Heart left ventricle (tissue), 13 donors: ENCODE results near the gene FDXR.

ENCODE experiments used
- POLR2A ChIP-seq, 2 donors: fragments of 450-650 bp; IDR thresholded peaks; one replicate each; pipeline ENCODE4 v1.6.1; 2017; ENCODE audit warnings: antibody characterized with exemption in 2 of 2, mild to moderate bottlenecking in 2 of 2, moderate library complexity in 2 of 2
- TF ChIP-seq, protein P1 (sequence below), 12 donors: fragments of 200-600 bp; sonication (generic) in 4 of 12; IDR thresholded peaks; one replicate each; pipeline versions ENCODE4 v1.5.0 to v1.8.0; 2018 to 2022; ENCODE audit warnings: antibody characterized with exemption in 12 of 12, mild to moderate bottlenecking in 5 of 12
- donor health status: ischemic (EF 13 %, LVEDD 7.1; RV severe dilation, severe dysfunction).
- donor health status: DM: no; HTN: yes; CAD: no.
- donor health status: DM: no; HTN: no; CAD: no.
- donor health status: ischemic (EF 25% LVEDD 6.9; RV normal size, moderate dysfunction).
- donor health status: ischemic (EF 25% LVEDD 5.7; RV mildly dilated, moderate dysfunction).
- donor health status: ischemic (EF 35%, LVEDD 5.7; RV mildly dilated, moderate dysfunction).
- donor health status: nonischemic (EF 11% LVEDD 7.7; RV severe dilation, severe dysfunction).
- donor health status: DM: yes; HTN: yes; CAD: no.
- donor health status: PGD.
- donor health status: ischemic (EF 29% LVEDD 5.4; RV normal size, mild dysfunction).
- donor health status: nonischemic (EF 23%, LVEDD 6.1; RV moderate dilation, normal function).

DNA sequence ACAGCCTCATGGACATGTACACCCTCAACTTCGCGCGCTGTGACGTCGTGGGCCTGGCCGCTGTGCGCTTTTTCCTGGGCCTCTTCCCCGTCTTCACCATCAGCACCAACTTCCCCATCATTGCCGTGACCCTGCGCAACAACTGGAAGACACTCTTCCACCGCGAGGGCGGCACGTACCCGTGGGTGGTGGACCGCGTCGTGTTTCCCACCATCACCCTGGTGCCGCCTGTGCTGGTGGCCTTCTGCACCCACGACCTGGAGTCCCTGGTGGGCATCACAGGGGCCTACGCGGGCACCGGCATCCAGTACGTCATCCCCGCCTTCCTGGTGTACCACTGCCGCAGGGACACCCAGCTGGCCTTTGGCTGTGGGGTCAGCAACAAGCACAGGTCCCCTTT is 36.6 kb downstream of the FDXR start:
- TF ChIP-seq, protein P1, sequence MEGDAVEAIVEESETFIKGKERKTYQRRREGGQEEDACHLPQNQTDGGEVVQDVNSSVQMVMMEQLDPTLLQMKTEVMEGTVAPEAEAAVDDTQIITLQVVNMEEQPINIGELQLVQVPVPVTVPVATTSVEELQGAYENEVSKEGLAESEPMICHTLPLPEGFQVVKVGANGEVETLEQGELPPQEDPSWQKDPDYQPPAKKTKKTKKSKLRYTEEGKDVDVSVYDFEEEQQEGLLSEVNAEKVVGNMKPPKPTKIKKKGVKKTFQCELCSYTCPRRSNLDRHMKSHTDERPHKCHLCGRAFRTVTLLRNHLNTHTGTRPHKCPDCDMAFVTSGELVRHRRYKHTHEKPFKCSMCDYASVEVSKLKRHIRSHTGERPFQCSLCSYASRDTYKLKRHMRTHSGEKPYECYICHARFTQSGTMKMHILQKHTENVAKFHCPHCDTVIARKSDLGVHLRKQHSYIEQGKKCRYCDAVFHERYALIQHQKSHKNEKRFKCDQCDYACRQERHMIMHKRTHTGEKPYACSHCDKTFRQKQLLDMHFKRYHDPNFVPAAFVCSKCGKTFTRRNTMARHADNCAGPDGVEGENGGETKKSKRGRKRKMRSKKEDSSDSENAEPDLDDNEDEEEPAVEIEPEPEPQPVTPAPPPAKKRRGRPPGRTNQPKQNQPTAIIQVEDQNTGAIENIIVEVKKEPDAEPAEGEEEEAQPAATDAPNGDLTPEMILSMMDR (IDR thresholded peaks at IDR 0.05), result no peak
- TF ChIP-seq POLR2A (IDR thresholded peaks at IDR 0.05), result no peak
